SK-N-MC (cell line): ENCODE data around the gene HOXB9.

Experiments
- EZH2 ChIP-seq: fragments of 200-600 bp; sonication (generic); IDR thresholded peaks from one replicate; pipeline ENCODE4 v1.6.1; 2017; ENCODE audit warnings: antibody characterized with exemption
- POLR2AphosphoS5 ChIP-seq: IDR thresholded peaks from 2 replicates; pipeline ENCODE4 v1.6.1; 2012; ENCODE audit warnings: mild to moderate bottlenecking, low read depth, low read length, borderline replicate concordance

DNA sequence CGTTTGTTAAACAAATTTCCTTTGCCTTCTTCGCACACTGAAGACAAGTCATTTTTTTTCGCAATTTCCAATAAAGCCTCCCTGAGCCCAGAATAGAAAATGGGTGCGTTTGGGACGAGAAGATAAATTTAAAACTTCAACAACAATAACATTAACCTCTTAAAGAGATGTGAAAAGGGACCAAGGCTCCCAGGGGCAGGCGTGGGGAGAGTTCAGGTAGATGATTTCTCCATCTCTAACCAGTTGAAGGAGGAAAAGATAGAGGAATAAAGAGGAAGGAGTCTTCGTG, 46.7 kb downstream of the HOXB9 start:
- no peak for TF ChIP-seq POLR2AphosphoS5
- no peak for TF ChIP-seq EZH2
